GF-D8 (cell line): Measurements from ENCODE around the gene FFAR3.
"Not testable (repeated sequence)": the region's sequence is repeated elsewhere in the genome, so short reads cannot be mapped to it uniquely, and the experiment has no call there.

ENCODE experiments used
- DNase-seq: peaks from one replicate; lab custom pipeline; 2025; lab: John Stamatoyannopoulos, UW

FFAR3 gene

GRCh38 chr19:35350591-35350990 is 7.7 kb upstream of the FFAR3 start:
- DNase-seq = no peak

DNA sequence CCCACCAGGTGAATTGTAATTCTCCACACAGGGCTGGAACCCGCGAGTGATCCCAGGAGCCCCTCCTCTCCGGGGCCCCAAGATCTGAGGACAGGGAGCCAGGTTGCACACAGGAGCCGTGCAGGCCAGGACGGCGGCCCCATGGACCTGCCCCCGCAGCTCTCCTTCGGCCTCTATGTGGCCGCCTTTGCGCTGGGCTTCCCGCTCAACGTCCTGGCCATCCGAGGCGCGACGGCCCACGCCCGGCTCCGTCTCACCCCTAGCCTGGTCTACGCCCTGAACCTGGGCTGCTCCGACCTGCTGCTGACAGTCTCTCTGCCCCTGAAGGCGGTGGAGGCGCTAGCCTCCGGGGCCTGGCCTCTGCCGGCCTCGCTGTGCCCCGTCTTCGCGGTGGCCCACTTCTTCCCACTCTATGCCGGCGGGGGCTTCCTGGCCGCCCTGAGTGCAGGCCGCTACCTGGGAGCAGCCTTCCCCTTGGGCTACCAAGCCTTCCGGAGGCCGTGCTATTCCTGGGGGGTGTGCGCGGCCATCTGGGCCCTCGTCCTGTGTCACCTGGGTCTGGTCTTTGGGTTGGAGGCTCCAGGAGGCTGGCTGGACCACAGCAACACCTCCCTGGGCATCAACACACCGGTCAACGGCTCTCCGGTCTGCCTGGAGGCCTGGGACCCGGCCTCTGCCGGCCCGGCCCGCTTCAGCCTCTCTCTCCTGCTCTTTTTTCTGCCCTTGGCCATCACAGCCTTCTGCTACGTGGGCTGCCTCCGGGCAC is 6.7 kb upstream of the FFAR3 start:
- no peak for DNase-seq

- no peak for DNase-seq
Observed at GRCh38 chr19:35352177-35352447, 6.1 kb upstream of the FFAR3 start.

DNA sequence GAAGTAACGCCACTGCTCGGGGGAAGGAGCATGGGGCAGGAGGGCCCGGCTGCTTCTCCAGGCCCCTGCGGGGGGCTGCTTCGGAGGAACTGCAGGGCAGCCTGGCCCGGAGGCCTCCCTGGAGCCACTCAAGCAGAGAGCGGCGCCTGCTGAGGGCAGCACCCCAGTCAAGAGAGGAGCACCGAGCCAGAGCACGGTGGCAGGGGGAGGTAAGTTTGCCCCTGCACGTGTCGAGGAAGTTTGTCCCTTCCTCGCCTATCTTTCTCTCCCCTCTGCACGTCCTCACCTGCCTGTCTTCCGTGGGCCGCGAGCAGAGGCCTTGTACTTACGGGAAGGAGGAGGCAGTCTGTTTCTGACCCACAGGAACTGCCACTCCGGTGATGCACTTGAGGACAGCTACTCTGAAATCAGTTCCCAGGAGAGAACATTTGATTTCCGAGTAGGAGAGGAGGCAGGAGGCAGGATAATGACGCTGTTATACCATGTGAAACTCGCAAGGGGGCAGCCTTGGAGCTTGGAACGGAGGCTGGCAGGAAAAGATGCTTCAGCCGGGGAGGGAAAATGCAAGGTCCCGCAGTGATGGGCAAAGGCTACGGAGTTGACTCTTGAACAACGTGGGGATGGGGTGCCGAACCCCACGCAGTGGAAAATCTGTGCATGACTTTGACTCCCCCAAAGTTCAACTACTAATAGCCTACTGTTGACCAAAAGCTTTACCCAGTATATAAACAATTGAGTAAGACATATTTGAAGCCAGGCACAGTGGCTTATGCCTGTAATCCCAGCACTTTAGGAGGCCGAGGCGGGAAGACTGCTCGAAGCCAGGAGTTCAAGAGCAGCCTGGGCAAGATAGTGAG is 5.6 kb upstream of the FFAR3 start:
- DNase-seq = peak; percentile 21

DNA sequence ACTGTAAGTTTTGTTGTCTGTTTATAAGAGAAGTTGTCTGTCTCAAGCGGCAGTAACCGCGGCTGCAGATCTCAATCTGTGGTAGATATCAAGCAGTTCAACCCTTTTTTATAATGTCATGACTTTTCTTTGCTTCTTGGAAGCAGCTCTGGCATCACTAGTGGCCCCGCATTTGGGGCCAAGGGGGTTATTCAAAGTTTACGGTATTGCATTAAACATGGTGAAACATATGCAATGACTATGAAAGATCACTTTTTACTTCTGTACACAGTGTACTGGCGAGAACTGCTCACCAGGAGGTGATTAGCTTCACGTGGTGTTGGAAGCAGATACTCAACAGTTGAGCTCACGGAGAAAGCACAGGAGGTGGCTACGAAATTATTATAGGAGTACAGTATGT is 4.6 kb upstream of the FFAR3 start:
- DNase-seq = no peak

DNA sequence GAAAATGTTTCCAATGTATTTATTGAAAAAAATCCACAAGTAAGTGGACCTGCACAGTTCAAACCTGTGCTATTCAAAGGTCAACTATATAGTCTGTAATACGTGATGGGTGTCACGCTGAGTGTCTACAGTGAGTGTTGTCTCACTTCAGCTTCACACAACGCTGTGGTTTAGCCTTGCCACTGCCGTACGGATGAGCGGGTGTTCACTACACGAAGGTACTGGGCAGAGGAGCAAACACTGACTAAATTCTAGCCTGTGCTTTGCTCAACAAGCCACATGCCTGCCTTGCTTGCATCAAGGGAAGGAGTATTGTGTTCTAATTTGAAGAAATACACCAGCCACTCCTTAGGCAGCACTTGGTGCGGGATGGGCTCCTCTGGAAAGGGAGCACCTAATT is 3.4 kb upstream of the FFAR3 start:
- DNase-seq = no peak

DNA sequence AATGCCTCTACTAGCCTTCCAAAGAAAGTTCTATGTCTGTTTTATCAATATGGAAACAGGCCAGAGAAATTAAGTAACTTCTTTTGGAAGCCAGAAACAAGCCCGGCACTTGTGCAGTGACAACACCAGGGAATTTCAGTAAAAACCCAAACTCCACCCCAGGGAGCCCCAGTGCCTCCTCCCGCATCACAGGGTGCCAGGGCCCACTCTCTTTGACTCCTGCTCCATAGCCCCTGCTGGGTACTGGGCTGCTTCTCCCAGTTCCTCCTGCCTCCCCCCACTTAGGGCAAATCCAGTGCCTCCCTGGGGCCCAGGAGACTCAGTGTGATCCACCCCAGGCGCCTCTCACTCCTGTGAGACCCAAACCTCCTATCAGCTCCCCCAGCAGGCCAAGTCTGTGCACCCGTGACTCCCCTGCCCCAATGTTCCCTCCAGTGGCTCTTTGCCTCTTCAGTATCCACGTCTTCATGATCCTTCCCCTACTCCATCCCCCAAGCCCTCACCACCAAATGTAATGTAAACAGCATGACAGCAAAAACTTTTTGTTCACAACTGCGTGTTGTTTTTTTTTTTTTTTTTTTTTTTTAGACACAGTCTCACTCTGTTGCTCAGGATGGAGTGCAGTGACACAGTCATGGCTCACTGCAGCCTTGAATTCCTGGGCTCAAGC is 2.3 kb upstream of the FFAR3 start:
- no peak for DNase-seq

GRCh38 chr19:35358834-35359233 is 574 bp downstream of the FFAR3 start:
- not testable (repeated sequence) for DNase-seq

DNA sequence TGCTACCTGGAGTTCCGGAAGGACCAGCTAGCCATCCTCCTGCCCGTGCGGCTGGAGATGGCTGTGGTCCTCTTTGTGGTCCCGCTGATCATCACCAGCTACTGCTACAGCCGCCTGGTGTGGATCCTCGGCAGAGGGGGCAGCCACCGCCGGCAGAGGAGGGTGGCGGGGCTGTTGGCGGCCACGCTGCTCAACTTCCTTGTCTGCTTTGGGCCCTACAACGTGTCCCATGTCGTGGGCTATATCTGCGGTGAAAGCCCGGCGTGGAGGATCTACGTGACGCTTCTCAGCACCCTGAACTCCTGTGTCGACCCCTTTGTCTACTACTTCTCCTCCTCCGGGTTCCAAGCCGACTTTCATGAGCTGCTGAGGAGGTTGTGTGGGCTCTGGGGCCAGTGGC is 1.1 kb downstream of the FFAR3 start:
- DNase-seq = not testable (repeated sequence)

- not testable (repeated sequence) for DNase-seq
Observed at GRCh38 chr19:35360081-35360480, 1.8 kb downstream of the FFAR3 start.

- no peak for DNase-seq
Observed at GRCh38 chr19:35360880-35361420, 2.7 kb downstream of the FFAR3 start.

GRCh38 chr19:35362261-35363000 is 4.2 kb downstream of the FFAR3 start:
- no peak for DNase-seq

- DNase-seq = no peak
Observed at GRCh38 chr19:35363001-35363590, 4.8 kb downstream of the FFAR3 start.

DNA sequence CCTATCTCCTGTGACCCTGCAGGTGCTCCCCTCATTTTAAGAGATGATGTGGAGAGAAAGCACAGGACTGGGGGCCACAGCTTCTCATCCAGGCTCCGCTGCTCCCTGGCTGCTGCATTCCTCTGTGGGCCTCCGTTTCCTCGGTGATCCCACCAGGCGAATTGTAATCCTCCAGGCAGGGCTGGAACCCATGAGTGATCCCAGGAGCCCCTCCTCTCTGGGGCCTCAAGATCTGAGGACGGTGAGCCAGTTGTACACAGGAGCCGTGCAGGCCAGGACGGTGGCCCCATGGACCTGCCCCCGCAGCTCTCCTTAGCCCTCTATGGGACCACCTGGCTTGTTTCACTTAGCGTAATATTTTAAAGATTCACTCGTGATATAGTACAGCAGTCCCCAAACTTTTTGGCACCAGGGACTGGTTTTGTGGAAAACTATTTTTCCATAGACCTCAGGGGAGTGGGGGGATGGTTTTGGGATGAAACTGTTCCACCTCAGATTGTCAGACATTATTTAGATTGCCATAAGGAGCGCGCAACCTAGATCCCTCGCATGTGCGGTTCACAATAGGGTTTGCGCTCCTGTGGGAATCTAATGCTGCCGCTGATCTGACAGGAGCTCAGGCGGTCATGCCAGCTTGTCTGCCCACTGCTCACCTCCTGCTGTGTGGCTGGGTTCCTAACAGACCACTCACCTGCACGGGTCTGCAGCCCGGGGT is 5.6 kb downstream of the FFAR3 start:
- DNase-seq = no peak

GRCh38 chr19:35365303-35365702 is 7.0 kb downstream of the FFAR3 start:
- no peak for DNase-seq

- DNase-seq = no peak
Observed at GRCh38 chr19:35368378-35368777, 10.1 kb downstream of the FFAR3 start.

GRCh38 chr19:35369522-35369921 is 11.3 kb downstream of the FFAR3 start:
- no peak for DNase-seq

GRCh38 chr19:35370722-35371121 is 12.5 kb downstream of the FFAR3 start, which contains the start of gene GPR42:
GPR42 (plus strand) TSS chr19:35371068; CDS start chr19:35371360, 292 bp downstream.
- no peak for DNase-seq

GRCh38 chr19:35373492-35373891 is 15.2 kb downstream of the FFAR3 start:
- no peak for DNase-seq

DNA sequence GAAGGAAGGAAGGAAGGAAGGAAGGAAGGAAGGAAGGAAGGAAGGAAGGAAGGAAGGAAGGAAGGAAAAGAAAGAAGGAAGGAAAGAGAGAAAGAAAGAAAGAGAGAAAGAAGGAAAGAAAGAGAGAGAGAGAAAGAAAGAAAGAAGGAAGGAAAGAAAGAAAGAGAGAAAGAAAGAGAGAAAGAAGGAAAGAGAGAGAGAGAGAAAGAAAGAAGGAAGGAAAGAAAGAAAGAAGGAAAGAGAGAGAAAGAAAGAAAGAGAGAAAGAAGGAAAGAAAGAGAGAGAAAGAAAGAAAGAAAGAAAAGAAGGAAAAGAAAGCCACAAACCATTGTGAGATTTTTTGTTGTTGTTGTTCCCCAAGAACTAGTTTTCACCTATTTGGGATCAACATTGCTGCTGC is 15.8 kb downstream of the FFAR3 start:
- not testable (repeated sequence) for DNase-seq
